ENCODE data around the gene TPGS2.
"Not testable (repeated sequence)": the region's sequence is repeated elsewhere in the genome, so short reads cannot be mapped to it uniquely, and the experiment has no call there.

Gene TPGS2

DNA sequence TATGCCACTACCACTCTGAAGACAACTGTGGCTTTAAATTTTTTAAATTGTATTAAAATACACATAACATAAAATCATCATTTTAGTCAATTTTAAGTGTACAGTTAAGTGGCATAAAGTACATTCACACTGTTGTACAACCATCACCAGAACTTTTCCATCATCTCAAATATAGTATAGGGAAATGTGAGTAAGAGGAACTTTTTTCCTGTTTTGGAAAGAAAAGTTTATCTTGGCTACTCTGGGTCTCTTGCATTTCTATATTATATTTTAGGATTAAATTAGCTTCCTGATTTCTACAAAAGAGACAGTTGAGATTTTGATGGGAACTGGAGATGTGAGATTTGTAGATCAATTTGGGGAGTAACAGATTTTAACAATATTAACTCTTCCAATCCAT, 3.3 kb downstream of the TPGS2 start:
- DNase-seq (ENCODE audit: low read depth): no peak
- TF ChIP-seq, protein P1, sequence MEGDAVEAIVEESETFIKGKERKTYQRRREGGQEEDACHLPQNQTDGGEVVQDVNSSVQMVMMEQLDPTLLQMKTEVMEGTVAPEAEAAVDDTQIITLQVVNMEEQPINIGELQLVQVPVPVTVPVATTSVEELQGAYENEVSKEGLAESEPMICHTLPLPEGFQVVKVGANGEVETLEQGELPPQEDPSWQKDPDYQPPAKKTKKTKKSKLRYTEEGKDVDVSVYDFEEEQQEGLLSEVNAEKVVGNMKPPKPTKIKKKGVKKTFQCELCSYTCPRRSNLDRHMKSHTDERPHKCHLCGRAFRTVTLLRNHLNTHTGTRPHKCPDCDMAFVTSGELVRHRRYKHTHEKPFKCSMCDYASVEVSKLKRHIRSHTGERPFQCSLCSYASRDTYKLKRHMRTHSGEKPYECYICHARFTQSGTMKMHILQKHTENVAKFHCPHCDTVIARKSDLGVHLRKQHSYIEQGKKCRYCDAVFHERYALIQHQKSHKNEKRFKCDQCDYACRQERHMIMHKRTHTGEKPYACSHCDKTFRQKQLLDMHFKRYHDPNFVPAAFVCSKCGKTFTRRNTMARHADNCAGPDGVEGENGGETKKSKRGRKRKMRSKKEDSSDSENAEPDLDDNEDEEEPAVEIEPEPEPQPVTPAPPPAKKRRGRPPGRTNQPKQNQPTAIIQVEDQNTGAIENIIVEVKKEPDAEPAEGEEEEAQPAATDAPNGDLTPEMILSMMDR (conservative IDR thresholded peaks at IDR 0.05; ENCODE audit: low read depth, low read length): no peak
- H3K4me3 ChIP-seq (ENCODE audit: low read length): no peak overlapping the region

DNA sequence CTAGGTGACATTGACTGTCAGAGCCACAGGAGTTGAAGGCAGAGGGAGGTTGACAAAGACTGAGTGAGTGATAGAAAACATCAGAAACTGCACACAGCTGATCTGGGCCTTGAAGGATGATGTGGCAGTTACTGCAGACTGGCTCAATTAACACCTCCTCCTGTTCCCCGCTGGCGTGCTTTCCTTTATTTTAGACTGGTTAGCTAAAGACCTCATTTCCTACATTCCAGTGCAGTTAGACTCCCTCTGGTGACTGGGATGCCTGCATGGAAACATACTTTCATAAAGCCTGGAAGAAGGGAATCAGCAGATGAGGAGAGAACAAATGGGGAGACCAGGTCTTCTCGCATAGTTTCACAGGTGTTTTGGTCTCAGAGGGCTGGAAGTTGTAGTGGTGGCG, 7.1 kb downstream of the TPGS2 start:
- TF ChIP-seq, protein P1 (conservative IDR thresholded peaks at IDR 0.05; ENCODE audit: low read depth, low read length): no peak
- H3K4me3 ChIP-seq (ENCODE audit: low read length): no peak overlapping the region
- DNase-seq (ENCODE audit: low read depth): no peak

DNA sequence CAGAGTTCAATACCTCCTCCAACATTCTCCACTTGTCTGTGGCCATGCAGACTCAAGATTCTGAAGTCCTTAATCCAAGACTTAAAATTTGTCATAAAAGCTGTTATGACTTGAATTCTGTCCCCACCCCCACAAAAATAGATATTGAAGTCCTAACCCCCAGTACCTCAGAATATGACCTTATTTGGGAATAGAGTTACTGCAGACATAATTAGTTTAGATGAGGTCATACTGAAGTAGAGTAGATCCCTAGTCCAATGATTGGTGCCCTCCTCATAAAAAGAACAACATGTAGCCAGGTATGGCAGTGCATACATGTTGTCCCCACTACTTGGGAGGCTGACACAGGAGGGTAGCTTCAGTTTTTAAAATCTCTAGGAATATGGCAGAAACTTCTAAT, 9.2 kb downstream of the TPGS2 start:
- DNase-seq (ENCODE audit: low read depth): no peak
- H3K4me3 ChIP-seq (ENCODE audit: low read length): no peak overlapping the region
- TF ChIP-seq, protein P1 (conservative IDR thresholded peaks at IDR 0.05; ENCODE audit: low read depth, low read length): no peak

DNA sequence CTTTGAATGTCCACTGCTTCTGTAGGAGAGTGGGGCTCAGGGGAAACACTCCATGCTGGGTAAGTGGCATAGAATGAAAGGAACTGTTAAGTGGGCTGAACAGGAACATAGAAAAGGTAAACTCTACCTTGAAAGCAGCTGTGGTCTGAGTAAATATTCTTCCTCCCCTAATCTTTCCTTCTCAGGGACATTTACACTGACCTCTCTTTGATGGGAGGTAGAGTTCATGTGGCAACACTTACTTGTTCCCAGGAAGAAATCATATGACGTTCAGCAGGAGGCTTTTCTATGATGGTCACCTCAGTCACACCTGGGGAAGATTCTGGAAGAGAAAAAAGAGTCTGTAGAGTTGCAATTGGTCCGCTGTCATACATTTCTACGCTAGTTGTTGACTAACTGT, 10.2 kb downstream of the TPGS2 start:
- no peak overlapping the region for H3K4me3 ChIP-seq (ENCODE audit: low read length)
- no peak for DNase-seq (ENCODE audit: low read depth)
- TF ChIP-seq, protein P1 (conservative IDR thresholded peaks at IDR 0.05; ENCODE audit: low read depth, low read length): no peak

DNA sequence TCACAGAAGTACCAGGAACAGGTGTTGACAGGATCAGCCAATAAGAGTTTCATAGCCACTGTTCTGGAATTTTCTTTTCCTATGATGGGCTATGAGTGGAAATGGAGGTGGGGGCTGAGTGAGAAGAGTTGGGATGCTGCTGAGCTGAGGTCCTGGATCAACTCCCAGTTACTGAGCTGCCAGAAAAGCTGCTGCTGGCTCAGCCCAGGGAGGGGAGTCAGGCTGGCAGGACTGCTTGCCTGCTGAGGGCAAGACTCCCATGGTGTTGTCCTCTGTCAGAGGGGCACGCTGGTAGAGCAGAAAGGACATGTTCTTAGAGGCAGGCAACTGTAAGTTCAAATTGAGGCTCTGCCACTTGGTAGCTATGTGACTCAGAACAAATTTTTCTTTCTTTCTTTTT, 11.8 kb downstream of the TPGS2 start:
- no peak for DNase-seq (ENCODE audit: low read depth)
- TF ChIP-seq, protein P1 (conservative IDR thresholded peaks at IDR 0.05; ENCODE audit: low read depth, low read length): no peak
- no peak overlapping the region for H3K4me3 ChIP-seq (ENCODE audit: low read length)

DNA sequence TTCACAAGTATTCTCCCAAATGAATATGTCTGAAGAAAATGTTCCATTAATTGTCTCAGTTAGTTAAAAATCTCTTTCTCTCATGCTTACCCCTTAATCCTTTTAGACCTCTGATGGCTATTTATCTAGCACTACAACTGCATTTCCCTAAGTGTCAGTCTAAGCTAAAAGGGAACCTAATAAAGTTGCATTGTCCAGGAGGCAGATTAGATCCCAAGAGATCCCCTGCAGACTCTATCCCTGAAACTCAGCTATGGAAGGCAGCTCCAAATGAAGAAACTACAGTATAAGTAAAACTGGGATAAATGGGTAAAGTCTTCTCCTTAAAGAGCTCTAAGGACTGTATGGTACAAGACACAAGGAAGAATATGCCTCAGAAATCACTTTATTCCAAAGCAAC, 12.7 kb downstream of the TPGS2 start:
- not testable (repeated sequence) for H3K4me3 ChIP-seq (ENCODE audit: low read length); DNase-seq (ENCODE audit: low read depth)

DNA sequence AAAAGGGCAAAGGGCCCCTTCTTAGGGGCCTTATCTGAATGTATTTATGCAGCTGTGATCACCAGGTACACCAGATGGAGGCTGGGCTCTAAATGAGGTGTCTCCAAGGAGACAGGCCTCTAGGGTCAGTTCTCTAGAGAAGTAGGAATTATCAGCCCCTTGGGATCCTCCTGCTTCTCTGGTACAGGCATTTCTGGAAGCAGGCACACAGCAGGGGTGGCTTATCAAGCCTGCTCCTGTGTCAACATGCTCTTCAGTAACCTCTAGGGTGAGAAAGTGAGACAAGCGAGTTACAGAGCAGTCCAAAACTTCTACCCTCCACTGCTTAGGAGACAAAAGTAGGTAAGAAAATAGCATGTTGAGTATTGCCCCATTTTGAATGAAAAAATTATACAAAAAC, 13.8 kb downstream of the TPGS2 start:
- TF ChIP-seq, protein P1 (conservative IDR thresholded peaks at IDR 0.05; ENCODE audit: low read depth, low read length): no peak
- no peak for DNase-seq (ENCODE audit: low read depth)
- no peak overlapping the region for H3K4me3 ChIP-seq (ENCODE audit: low read length)

DNA sequence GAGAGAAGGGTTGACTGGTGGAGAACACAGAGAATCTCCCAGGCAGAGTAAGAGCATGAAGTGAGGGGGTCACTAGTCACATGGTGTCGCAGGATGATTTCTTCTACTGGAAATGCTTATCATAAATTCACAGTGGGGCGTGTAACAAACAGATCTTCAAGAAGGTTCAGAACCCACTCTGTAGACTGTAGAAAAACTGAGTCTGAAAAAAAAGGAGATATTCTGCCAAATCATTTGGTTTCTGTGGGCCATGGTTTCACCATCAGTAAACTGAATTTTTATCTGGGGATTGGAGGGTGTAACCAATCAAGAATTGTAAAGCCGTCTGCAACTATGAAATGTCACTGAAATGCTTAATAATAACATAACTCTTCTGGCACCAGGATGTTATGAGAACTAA, 15.0 kb downstream of the TPGS2 start:
- no peak overlapping the region for H3K4me3 ChIP-seq (ENCODE audit: low read length)
- no peak for DNase-seq (ENCODE audit: low read depth)
- TF ChIP-seq, protein P1 (conservative IDR thresholded peaks at IDR 0.05; ENCODE audit: low read depth, low read length): no peak

All from retinal pigment epithelial cell (primary cell).